Cardiac septum (tissue), 1 donor: ENCODE measurements around the gene DLG2. TPM values are rescaled to one million over a fixed set of nuclear protein-coding genes. Genes with fewer than 3 reads are reported as not detected.
"Not testable (repeated sequence)": the region's sequence is repeated elsewhere in the genome, so short reads cannot be mapped to it uniquely, and the experiment has no call there.

ENCODE experiments used
- DNase-seq: peaks from one replicate; pipeline ENCODE4 v3.0.0-alpha.2; 2020; ENCODE audit warnings: low spot score
- intact Hi-C: fragments of 100-400 bp; cut with DNase I; formaldehyde crosslinking; loops from one replicate; pipeline ENCODE4 v1.14.0; 2022
- total RNA-seq: library from RNA; stranded (reverse); fragmentation: NEBNext Ultra II Directional; extraction: Animal tissue kit (Norgen Biotek cat#: 25700); gene quantifications from one replicate; pipeline ENCODE4 v1.2.1, GENCODE V29; 2021
- donor health status: DM: no; HTN: no; CAD: no.

DLG2 gene
- total RNA-seq, 1 donor from 2014 or later = 9.9 TPM

DNA sequence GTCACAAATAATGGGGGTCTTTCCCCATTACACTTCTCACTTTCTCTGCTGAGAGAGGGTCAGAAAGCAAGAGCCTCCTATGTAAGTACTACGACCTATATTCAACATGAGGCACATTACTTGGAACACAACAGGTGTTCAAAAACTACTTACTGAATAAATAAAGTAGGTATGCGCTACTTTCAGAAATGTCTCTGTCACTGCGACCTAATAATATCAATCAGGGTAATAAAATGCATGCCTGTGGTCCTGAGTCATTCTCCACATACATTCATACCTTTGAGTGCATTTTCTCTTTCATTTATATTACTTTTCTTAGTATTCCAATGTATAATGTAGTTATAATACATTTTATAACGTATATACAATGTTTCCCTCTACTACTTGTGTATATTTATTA lies 838.9 kb downstream of the DLG2 start:
- intact Hi-C loops = no loop called here
- DNase-seq = no peak

DNA sequence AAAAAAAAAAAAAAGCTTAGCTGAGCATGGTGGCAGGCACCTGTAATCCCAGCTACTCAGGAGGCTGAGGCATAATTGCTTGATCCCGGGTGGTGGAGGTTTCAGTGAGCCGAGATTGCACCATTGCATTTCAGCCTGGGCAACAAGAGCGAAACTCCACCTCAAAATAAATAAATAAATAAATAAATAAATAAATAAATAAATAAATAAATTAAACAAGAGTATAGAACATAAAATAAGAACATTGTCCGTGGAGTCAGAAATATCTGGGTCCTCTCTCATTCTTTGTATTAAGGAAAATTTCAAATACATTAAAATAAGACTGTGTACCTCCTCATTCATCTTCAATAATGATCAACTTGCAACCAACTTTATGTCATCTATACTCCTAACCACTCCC lies 843.0 kb downstream of the DLG2 start:
- intact Hi-C loops = loop anchor here (5.0 kb wide), 1 partner anchor 808 kb away; no protein-coding TSS in a partner anchor
- not testable (repeated sequence) for DNase-seq

DNA sequence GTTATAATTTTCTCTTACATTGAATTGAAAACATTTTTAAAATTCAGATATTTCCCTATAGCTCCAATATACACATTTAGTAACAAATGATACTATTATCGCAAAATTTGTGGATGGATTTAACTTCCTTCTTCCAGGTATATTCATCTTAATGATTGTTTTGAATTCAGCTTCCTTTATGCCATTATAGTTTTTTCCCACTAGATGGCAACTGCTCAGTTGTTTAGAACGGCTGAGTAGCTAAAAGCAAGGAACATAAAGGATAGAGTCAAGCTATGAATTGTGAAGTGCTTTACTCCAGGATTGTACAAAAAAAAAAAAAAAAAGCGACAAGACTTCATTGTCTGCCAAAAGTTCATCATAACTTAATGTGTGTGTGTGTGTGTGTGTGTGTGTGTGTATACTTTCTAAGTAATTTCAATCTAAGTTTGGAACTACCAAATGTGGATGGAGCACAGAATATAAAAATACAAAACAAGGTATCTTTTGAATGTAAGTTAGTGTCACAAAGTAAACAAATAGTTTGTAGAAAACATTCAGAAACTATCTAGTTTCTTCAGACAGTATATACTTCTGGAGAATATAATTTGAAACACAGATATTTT lies 846.4 kb downstream of the DLG2 start:
- no peak for DNase-seq
- intact Hi-C loops = loop anchor here (5.0 kb wide), 1 partner anchor 812 kb away; no protein-coding TSS in a partner anchor

DNA sequence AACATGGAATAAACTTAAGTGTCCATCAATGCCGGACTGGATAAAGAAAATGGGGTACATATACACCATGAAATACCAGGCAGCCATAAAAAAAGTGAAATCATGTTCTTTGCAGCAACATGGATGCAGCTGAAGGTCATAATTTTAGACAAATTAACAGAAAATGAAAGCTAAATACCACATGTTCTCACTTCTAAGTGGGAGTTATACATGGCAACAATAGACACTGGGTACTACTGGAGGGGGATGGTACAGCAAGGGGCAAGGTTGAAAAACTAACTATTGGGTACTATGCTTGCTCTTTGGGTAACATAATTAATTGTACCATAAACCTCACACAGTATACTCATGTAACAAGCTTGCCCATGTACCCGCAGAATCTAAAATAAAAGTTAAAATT lies 851.6 kb downstream of the DLG2 start:
- intact Hi-C loops = no loop called here
- DNase-seq = no peak

DNA sequence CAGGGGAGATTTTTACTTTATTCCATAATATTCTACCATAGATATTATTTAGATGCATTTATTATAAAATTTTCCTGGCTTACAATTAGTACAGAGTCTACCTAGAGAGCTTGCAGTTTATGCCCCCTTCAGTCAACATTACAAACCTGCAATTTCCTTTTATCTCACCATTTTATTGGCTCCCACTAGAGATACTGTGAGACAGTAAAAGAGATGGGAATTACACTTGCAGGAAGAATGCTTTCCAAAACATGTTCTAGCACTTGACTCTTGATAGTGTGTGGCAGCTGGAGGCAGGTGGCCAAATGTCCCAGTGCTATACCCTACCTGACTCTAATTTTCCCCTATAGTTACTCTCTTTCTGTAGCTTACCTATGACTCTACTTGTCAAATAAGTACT lies 863.2 kb downstream of the DLG2 start:
- DNase-seq = no peak
- intact Hi-C loops = no loop called here

DNA sequence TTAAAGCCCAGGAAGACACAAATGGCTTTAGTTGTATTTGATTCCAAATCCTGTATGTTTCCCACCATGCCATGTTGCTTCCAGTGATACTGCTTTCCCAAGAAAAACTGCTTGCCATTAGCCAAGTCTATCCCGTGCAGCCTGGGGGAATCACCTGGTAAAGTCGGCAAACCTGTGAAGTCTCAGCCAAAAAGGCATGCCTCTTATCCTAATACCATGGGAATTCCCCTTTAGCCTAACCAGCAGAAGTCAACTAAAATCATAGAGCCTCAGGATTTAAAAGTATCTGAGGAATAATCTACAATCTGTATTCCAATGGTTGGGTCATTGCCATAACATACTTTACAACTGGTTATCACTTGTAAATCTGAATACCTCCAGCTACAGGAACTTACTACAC lies 869.4 kb downstream of the DLG2 start:
- no peak for DNase-seq
- intact Hi-C loops = no loop called here

DNA sequence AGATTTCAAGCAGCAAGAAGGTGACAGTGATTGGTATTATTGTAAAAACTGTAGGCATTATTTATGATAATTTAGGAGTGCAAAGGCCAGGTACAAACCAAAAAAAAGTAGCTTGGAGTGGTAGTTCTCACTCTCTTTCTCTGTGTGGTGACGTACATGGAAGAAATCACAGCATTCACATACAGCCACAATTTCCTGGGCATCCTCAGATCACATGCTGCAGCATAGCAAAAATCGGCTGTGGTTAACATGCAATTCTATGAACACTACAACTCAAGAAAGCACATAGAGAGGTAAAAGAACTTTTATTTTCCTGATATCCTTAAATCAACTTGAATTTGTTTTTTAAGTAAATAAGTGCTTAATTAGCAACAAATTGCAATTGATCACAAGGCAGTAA lies 875.8 kb downstream of the DLG2 start:
- no peak for DNase-seq
- intact Hi-C loops = no loop called here

DNA sequence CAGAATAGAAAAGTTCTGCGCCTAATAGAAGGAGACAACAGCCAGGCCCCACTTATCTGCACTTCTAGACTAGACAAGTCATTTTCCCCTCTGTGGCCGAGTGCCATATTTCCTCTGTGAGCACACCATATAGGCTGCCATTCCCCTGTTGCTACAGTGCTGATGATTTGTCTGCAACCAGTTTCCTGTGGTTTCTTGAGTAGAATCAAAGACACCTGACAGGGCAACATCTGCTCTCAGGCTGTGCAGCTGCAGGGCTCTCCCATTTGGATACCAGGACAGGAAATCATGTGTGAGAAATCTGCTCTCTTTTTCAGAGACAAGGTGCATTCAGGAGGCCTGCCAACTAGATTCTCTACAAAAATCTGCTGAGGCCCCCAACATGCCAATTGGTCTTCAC lies 879.3 kb downstream of the DLG2 start:
- intact Hi-C loops = no loop called here

DNA sequence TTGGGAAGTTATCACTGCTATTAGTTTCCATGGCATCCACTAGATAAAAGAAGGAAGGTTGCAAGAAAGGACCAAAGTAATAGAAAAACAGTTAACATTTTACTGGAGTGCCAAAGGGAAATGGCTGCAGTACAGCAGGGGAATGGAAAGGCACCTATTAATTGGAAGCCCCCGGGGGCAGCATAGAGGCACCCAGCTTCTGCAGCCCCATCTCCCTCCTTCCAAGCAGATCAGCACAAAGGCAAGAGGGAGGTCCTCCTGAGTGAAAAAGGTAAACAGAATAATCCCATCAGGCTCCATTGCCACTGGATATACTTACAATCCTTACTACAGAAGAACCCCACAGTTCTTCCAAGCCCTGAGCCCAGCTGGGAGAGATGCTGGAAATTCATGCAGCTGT lies 887.1 kb downstream of the DLG2 start:
- intact Hi-C loops = no loop called here
- DNase-seq = no peak

More for the DNA sequence above, 879.3 kb downstream of the DLG2 start:
- no peak for DNase-seq

DNA sequence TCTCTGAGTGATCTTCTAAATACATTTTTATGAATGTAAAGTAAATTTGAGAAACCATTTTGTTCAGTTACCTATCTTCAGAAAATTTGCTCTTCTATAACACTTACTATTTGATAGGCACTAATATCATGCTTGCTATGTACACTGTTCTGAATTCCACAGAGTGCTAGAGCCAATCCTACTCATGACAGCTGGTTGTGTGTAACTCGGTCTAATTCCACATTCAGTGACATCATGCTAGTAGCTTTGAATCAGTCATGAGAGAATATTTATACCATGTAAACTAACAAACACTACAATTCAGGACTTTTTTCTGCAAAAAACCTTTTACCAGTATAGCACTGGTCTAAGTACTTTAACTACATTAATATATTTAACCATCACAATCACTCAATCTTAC lies 902.9 kb downstream of the DLG2 start:
- DNase-seq = no peak
- intact Hi-C loops = no loop called here

DNA sequence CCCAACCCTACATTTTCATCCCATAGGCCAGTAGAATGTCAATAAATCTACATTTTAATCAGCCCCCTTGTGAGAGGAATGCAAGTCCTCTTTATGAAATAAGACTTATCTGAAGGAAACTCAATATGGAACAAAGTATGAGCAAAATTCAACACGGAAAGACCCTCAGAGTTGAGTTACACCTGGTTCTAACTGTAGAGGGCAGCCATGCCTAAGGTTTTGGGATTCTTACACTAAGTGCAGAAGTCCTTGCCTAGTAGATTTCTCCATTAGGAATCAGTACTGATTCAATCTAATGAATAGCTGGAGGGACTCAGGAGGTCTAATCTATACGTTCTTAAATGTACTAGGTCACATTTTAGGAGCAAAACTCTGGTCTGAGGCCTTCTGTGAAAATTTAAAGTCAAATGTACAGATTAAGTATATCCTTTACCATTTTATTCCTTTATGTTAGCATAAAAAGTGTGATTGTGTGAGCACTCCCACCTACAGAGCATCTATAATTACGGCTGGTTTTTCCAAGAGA lies 904.5 kb downstream of the DLG2 start:
- intact Hi-C loops = no loop called here
- DNase-seq = no peak

DNA sequence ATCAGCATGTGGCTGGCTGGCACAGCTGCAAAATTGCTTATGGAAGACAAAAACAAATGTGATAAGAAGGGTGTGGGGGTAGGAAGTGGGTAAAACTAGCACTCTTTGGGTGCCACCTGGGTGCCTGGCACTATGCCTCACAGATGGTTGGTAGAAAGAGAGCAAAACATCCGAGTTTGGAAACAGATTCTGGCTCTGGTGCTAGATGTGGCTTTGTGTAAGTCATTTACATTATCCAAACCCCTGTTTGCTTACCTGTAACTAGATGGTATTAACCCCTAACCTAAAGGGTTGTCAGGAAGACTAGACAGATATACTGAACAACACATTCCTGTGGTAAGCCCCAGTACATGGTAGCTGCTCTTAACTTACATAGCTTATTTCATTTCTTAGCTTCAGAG lies 905.6 kb downstream of the DLG2 start:
- intact Hi-C loops = no loop called here
- no peak for DNase-seq

DNA sequence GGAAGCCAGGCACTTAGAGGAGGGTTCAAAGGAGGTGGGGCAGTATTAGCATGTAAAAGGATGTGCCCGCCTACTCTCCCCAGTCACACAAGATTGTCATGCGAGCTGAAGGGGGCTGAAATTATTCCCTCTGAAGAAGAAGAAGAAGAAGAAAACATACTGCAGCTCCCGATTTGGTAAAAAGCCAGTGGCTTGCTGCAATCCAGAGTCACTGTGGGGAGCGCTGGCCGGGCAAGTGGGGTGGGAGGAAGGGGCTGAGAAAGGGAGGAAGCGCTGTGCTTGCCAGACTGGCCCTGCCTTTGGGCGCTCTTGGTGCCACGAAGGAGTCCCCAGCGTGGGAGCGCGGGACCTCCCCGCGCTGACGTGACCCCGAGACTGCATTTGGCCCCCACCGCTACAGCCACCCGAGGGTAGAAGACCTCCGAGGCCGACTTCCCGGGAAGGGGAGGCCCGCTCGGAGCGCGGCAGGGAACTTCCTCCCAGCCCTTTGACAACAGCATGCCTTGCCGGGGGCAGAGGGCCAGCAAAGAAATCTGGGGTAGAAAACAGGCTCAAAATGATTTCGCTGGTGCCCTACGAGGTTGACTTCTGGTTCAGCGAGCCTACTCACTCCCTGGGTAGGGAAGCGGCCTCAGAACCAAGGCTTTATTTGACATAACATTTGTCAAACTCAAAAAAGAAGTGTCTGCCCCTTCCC lies 906.3 kb downstream of the DLG2 start:
- no peak for DNase-seq
- intact Hi-C loops = no loop called here

DNA sequence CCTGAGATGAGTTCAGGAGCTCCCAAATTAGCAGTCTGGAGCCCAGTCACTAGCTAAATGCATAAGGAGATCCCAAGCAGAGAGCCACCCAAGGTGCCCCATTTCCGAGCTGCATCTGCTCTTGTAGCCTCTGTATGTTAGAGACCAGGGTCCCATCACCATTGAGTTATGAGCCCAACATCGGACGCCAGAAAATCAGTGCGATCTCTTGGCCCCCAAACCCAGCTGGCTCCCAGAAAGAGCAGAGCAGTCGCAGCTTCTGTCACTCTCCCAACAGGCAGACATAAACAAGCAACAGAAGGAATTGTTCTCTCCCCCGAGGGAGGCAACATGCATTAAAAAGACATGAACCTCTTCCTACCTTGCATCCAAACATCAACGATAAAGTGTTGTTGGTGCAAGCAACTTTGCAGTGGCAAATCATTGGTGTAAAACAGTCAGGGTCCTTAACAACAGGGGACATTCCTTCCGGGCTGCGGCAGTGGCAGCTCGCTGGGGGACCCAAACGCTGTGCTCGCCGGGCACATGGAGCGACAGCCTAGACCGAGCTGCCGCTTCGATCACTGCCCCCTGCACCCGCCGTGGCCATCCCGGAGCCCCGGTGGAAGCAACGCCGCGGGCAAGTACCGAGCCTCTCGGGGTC lies 907.1 kb downstream of the DLG2 start:
- DNase-seq = no peak
- intact Hi-C loops = loop anchor here (5.0 kb wide), 1 partner anchor 158 kb away; no protein-coding TSS in a partner anchor

DNA sequence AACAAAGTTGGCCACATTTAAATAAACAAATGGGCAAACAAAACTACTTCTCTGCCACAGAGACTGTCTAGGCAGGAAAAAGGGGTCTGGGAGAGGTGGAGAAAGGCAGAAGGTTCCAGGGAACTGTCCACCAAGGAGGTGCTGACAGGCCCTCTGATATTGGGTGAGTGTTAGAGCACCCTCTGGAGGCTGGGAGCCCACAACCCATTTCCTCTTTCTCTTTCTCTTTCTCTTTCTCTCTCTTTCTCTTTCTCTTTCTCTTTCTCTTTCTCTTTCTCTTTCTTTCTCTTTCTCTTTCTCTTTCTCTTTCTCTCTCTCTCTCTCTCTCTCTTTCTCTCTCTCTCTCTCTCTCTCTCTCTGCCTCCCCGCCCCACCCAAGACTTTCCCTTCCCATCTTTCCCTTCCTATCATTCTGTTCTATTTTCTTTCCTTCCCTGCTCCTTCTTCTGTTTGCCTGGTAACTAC lies 912.8 kb downstream of the DLG2 start:
- intact Hi-C loops = no loop called here
- DNase-seq = no peak

DNA sequence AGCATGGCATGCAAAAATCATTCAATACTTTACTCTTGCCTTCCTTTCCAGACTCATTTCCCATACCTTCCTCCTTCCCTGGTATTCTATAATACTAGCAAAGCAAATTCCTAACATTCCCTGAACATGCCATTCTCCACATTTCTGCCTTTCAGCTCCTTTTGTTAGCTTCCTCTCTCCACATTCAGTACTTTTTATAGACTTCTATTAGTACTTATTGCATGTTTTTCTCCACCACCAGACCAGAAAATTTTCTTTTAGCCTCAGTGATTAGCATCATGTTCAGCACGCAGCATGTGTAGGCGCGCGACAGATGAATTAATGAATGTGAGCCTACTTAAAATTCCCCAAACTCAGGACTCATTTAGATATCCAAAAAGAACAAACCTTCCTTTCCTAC lies 935.3 kb downstream of the DLG2 start:
- no peak for DNase-seq
- intact Hi-C loops = no loop called here

DNA sequence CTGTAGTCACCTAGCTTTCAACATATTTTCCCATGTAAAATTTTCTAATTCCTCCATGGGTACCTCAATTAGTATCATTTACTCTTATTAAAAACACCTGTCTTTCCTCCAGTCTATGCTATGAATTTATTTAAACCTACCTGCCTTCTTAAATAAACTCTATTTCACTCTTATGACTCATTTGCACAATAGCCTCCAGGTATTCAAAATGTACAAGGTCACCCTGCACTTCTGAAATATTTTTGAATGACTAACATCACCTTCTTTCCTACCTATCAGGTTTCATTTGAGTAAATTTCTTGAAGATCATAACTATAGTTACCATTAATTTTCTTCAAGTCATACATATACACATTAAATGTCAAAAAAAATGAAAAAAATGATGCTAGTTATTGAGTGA lies 939.7 kb downstream of the DLG2 start:
- no peak for DNase-seq
- intact Hi-C loops = no loop called here

DNA sequence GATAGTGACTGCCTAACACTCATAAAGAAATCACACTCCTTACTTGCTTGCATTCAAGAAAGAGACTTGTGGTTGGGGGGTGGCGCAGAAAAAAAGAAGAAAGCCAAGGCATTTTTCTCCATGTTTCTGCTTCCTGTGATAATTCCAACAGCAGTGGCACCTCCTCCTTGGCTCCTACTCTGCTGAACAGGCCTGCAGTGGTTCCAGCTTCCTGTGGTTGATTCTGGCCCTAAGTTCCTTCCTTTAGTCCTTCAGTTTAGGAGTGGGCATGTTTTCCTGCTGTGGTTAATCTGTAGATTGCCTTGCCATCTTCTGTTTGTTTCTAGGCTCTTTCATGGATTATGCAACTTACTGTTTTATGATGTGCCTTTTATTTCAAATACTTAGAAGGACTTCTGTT lies 940.4 kb downstream of the DLG2 start:
- DNase-seq = no peak
- intact Hi-C loops = no loop called here

DNA sequence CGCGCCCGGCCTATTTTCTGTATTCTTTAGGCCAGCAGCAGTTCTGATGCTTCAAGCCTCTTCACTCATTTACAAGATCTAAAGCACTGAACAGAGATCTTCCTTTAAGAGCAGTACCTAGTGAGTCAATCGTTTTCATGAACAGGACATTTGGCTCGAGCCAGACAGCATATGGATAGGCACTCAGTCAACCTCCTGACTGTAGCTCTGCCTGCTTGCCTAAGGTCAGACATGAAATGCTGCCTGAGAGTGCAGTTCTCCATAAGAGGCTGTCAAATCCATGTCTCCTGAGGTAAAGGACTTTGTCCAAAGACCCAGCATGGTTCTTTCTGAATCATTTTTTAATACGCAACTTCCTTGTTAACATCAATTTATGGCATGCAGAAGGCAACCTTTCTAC lies 941.2 kb downstream of the DLG2 start:
- no peak for DNase-seq
- intact Hi-C loops = no loop called here

DNA sequence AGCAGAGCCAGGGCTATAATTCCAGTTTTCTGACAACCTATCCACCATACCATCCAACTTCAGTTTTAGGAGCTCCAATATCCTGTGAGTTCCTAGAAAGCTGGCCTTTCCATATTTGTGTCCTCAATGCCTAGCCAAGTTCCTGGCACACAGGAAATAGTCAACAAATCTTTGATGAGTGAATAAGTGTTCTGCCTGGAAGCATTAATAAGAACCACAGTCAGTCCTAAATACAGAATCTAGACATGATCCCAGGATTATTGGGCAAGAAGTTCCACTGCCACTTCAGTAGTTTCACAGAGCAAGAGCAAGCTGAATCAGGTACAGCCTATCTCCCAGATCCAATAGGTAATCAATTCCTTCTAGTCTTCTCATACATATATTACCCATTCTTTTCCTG lies 942.0 kb downstream of the DLG2 start:
- intact Hi-C loops = no loop called here
- no peak for DNase-seq

DNA sequence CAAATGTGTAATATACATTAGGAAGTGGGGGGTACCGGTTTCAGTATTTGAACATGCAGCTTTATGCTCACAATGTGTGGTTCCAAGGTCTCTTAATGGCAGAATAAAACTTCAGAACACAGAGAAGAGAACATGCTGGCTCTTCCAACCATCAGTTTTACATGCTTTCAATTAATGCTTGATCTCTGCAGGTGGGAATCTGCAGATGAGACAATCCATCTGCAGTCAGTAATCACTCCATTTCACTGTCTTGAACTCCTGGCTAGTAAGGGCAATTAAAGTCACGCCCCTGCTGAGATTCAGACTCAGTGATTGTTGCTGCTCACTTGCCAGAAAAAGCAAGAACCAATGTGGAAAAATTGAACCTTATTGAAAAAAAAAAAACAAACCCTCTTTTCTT lies 945.7 kb downstream of the DLG2 start:
- no peak for DNase-seq
- intact Hi-C loops = no loop called here
